H9 (cell line): ENCODE measurements around the gene SRP9. TPM values are rescaled to one million over a fixed set of nuclear protein-coding genes. Genes with fewer than 3 reads are reported as not detected.

Experiments used
- DNase-seq: peaks from one replicate; pipeline ENCODE4 v3.0.0-alpha.2; 2017
- H2AFZ ChIP-seq: one replicate; pipeline ENCODE4 v1.6.1; 2013; ENCODE audit warnings: mild to moderate bottlenecking, low read length, control low read depth, moderate library complexity
- H2AK5ac ChIP-seq: 2 replicates; pipeline ENCODE4 v1.6.1; 2013; ENCODE audit warnings: low read length, control low read depth, mixed read lengths; ENCODE audit not compliant: insufficient read length
- H2BK120ac ChIP-seq: one replicate; pipeline ENCODE4 v1.6.1; 2013; ENCODE audit warnings: low read depth, mild to moderate bottlenecking, low read length, control low read depth, inconsistent platforms; ENCODE audit not compliant: poor library complexity, severe bottlenecking
- H2BK12ac ChIP-seq: 2 replicates; pipeline ENCODE4 v1.6.1; 2013; ENCODE audit warnings: low read length, control low read depth, mixed read lengths, low read depth; ENCODE audit not compliant: insufficient read length
- H2BK15ac ChIP-seq: 2 replicates; pipeline ENCODE4 v1.6.1; 2013; ENCODE audit warnings: low read depth, low read length, control low read depth
- H2BK20ac ChIP-seq: one replicate; pipeline ENCODE4 v1.6.1; 2013; ENCODE audit warnings: low read depth, mild to moderate bottlenecking, low read length, control low read depth, inconsistent platforms; ENCODE audit not compliant: poor library complexity, severe bottlenecking
- H2BK5ac ChIP-seq: 2 replicates; pipeline ENCODE4 v1.6.1; 2013; ENCODE audit warnings: low read length, control low read depth, mixed read lengths; ENCODE audit not compliant: insufficient read length
- H3K14ac ChIP-seq: 2 replicates; pipeline ENCODE4 v1.6.1; 2013; ENCODE audit warnings: low read length, control low read depth; ENCODE audit not compliant: insufficient read depth
- H3K18ac ChIP-seq: 2 replicates; pipeline ENCODE4 v1.6.1; 2013; ENCODE audit warnings: low read depth, mild to moderate bottlenecking, mixed read lengths, low read length, control low read depth; ENCODE audit not compliant: insufficient read length
- H3K23ac ChIP-seq: 2 replicates; pipeline ENCODE4 v1.6.1; 2013; ENCODE audit warnings: low read length, control low read depth, mixed read lengths, low read depth; ENCODE audit not compliant: insufficient read length
- H3K23me2 ChIP-seq: 2 replicates; pipeline ENCODE4 v1.6.1; 2013; ENCODE audit warnings: low read depth, mild to moderate bottlenecking, mixed read lengths, low read length, control low read depth; ENCODE audit not compliant: insufficient read length, poor library complexity, severe bottlenecking
- H3K27ac ChIP-seq: 2 replicates; pipeline ENCODE4 v1.5.1; 2013; ENCODE audit warnings: low read length, control low read depth, mixed read lengths, low read depth; ENCODE audit not compliant: insufficient read length
- H3K27me3 ChIP-seq: 2 replicates; pipeline ENCODE4 v1.6.1; 2013; ENCODE audit warnings: low read length, control low read depth, inconsistent platforms; ENCODE audit not compliant: insufficient read depth
- H3K4ac ChIP-seq: 2 replicates; pipeline ENCODE4 v1.6.1; 2013; ENCODE audit warnings: low read depth, mild to moderate bottlenecking, control low read depth, inconsistent platforms, low read length, moderate library complexity
- H3K4me1 ChIP-seq: 2 replicates; pipeline ENCODE4 v1.6.1; 2013; ENCODE audit warnings: low read length, control low read depth, inconsistent platforms; ENCODE audit not compliant: insufficient read depth
- H3K4me2 ChIP-seq: 2 replicates; pipeline ENCODE4 v1.6.1; 2013; ENCODE audit warnings: low read length, control low read depth, mixed read lengths; ENCODE audit not compliant: insufficient read length, insufficient read depth
- H3K56ac ChIP-seq: 2 replicates; pipeline ENCODE4 v1.6.1; 2013; ENCODE audit warnings: low read depth, mild to moderate bottlenecking, mixed read lengths, low read length, control low read depth; ENCODE audit not compliant: insufficient read length
- H3K79me1 ChIP-seq: 2 replicates; pipeline ENCODE4 v1.6.1; 2013; ENCODE audit warnings: low read depth, mild to moderate bottlenecking, moderate library complexity, low read length, control low read depth, inconsistent platforms; ENCODE audit not compliant: insufficient read depth, poor library complexity, severe bottlenecking
- H3K79me2 ChIP-seq: 2 replicates; pipeline ENCODE4 v1.6.1; 2013; ENCODE audit warnings: low read length, control low read depth, inconsistent platforms; ENCODE audit not compliant: insufficient read depth
- H3K9ac ChIP-seq: 2 replicates; pipeline ENCODE4 v1.6.1; 2013; ENCODE audit warnings: low read length, control low read depth, mixed read lengths; ENCODE audit not compliant: insufficient read length; ENCODE audit errors: extremely low read depth
- H3K9me3 ChIP-seq: one replicate; pipeline ENCODE4 v1.6.1; 2013; ENCODE audit warnings: low read depth, low read length, inconsistent platforms; ENCODE audit not compliant: control insufficient read depth
- H3T11ph ChIP-seq: one replicate; pipeline ENCODE4 v1.6.1; 2013; ENCODE audit warnings: mild to moderate bottlenecking, low read length, control low read depth, inconsistent platforms
- H4K20me1 ChIP-seq: one replicate; pipeline ENCODE4 v1.6.1; 2013; ENCODE audit not compliant: control insufficient read depth, insufficient read length, insufficient read depth
- H4K5ac ChIP-seq: 2 replicates; pipeline ENCODE4 v1.6.1; 2013; ENCODE audit warnings: low read depth, mild to moderate bottlenecking, mixed read lengths, low read length, control low read depth; ENCODE audit not compliant: insufficient read length
- H4K8ac ChIP-seq: replicated peaks from 2 replicates; pipeline ENCODE4 v1.6.1; 2013; ENCODE audit warnings: low read length, control low read depth, mixed read lengths, low read depth; ENCODE audit not compliant: insufficient read length
- H4K91ac ChIP-seq: 2 replicates; pipeline ENCODE4 v1.6.1; 2013; ENCODE audit warnings: low read depth, mild to moderate bottlenecking, moderate library complexity, mixed read lengths, low read length, control low read depth; ENCODE audit not compliant: insufficient read length
- H3K27ac Mint-ChIP-seq, 3 experiments: 2 replicates in 2 of 3; 3 replicates in 1 of 3; pipeline ENCODE4 v1.8.0; 2020 to 2021; ENCODE audit warnings: mixed read lengths in 3 of 3, mild to moderate bottlenecking in 1 of 3, moderate library complexity in 1 of 3
- H3K27me3 Mint-ChIP-seq: 2 replicates; pipeline ENCODE4 v1.8.0; 2021; ENCODE audit warnings: low read depth, mild to moderate bottlenecking, moderate library complexity, mixed read lengths
- H3K36me3 Mint-ChIP-seq, 3 experiments: 2 replicates in 2 of 3; 3 replicates in 1 of 3; pipeline ENCODE4 v1.8.0; 2020 to 2021; ENCODE audit warnings: low read depth in 3 of 3, mixed read lengths in 3 of 3; ENCODE audit not compliant: insufficient read depth in 1 of 3
- H3K4me1 Mint-ChIP-seq, 2 experiments: 2 replicates each; pipeline ENCODE4 v1.8.0; 2020; ENCODE audit warnings: mixed read lengths in 2 of 2
- H3K4me3 Mint-ChIP-seq, 2 experiments: 2 replicates in 1 of 2; 3 replicates in 1 of 2; pipeline ENCODE4 v1.8.0; 2020 to 2021; ENCODE audit warnings: mild to moderate bottlenecking in 2 of 2, mixed read lengths in 2 of 2, moderate library complexity in 1 of 2
- H3K9me3 Mint-ChIP-seq, 2 experiments: 2 replicates in 1 of 2; 3 replicates in 1 of 2; pipeline ENCODE4 v1.8.0; 2020; ENCODE audit warnings: mild to moderate bottlenecking in 2 of 2, mixed read lengths in 2 of 2, moderate library complexity in 1 of 2
- WGBS: extraction: QIAGEN DNeasy Blood & Tissue Kit; methylation state at CpG from one replicate; pipeline ENCODE4 v1.1.7; 2013; ENCODE audit warnings: missing lambda C conversion rate, low lambda C conversion rate, mixed read lengths; ENCODE audit not compliant: insufficient read length; ENCODE audit errors: extremely low coverage; 5-methylcytosine and 5-hydroxymethylcytosine counted together
- total RNA-seq: library from RNA; stranded (reverse); gene quantifications from 2 replicates; pipeline ENCODE4 v1.2.1, GENCODE V29; 2021
- TF ChIP-seq, protein P1 (sequence below): fragments of 200-600 bp; sonication (generic); conservative IDR thresholded peaks from 3 replicates; pipeline ENCODE4 v1.8.0; 2021; ENCODE audit warnings: antibody characterized with exemption, mild to moderate bottlenecking

The SRP9 gene
- total RNA-seq, 1 experiment from 2014 or later, result 403 TPM

DNA sequence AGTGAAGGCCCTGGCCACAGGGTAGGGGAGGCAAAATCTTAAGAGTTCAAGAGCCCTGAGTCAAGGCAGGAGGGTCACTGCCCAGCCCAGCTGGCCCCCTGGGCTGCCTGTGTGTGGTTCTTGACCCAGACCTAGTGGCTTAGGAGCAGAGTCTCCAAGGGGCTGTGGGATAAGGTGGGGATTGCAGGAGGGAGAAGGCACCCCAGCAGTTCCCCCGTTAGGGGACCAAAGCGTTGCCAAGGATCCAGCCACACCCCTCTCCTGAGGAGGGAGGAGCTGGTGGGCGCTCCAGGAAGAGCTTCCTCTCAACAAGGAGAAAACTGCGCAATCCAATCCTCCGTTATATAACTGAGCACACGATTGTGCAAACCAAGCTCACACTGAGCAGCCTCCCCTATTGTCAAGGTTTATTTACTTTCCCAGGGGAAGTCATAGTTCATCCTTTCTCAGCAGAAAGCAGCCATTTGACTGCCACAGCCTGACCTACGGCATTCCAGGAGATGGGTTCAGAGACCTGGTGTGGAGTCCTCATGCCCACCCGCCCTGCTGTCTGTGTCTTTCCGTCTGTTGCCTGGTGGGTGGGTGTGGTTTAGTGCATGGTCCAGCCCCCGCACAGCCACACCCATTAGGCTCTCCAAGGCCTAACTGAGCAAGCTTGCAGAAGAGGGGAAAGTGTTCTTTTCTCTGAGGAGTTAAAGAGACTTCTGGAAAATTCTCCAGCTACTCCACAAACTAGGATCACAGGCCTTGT, 35.8 kb downstream of the SRP9 start:
- no peak overlapping the region for H3K9ac ChIP-seq
- no peaks in the 10 kb centered on the region; a peak in 1 of 5 replicates for H3K9me3 Mint-ChIP-seq
- WGBS, result no CpG with 5 or more reads among the region's 10 CpGs
- H4K8ac ChIP-seq, result no peak overlapping the region
- H3K4me3 Mint-ChIP-seq, result no peak overlapping the region
- peaks cover 1% of the 10 kb centered on the region; the same call in 1 of the 2 replicates for H3K79me2 ChIP-seq
- H2AK5ac ChIP-seq, result no peak overlapping the region
- H2BK120ac ChIP-seq, result no peak overlapping the region
- H2BK12ac ChIP-seq, result no peak overlapping the region
- DNase-seq, result no peak
- H3K4me1 Mint-ChIP-seq, result peaks cover 49 to 59% of the 10 kb centered on the region in 2 experiments
- H3K4me2 ChIP-seq, result no peak overlapping the region
- H3K27ac Mint-ChIP-seq, result peak overlapping the region in 1 of 3 experiments; percentile 67; a peak in 1 of 7 replicates
- no peak overlapping the region for H3K23ac ChIP-seq
- no peaks in the 10 kb centered on the region for H3K23me2 ChIP-seq
- no peak overlapping the region for H3K18ac ChIP-seq
- TF ChIP-seq, protein P1, sequence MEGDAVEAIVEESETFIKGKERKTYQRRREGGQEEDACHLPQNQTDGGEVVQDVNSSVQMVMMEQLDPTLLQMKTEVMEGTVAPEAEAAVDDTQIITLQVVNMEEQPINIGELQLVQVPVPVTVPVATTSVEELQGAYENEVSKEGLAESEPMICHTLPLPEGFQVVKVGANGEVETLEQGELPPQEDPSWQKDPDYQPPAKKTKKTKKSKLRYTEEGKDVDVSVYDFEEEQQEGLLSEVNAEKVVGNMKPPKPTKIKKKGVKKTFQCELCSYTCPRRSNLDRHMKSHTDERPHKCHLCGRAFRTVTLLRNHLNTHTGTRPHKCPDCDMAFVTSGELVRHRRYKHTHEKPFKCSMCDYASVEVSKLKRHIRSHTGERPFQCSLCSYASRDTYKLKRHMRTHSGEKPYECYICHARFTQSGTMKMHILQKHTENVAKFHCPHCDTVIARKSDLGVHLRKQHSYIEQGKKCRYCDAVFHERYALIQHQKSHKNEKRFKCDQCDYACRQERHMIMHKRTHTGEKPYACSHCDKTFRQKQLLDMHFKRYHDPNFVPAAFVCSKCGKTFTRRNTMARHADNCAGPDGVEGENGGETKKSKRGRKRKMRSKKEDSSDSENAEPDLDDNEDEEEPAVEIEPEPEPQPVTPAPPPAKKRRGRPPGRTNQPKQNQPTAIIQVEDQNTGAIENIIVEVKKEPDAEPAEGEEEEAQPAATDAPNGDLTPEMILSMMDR, result no peak
- H3K14ac ChIP-seq, result no peak overlapping the region
- H4K5ac ChIP-seq, result no peak overlapping the region
- no peak overlapping the region for H3K56ac ChIP-seq
- no peak overlapping the region for H2BK5ac ChIP-seq
- no peak overlapping the region for H3T11ph ChIP-seq
- no peak overlapping the region for H2BK20ac ChIP-seq
- peaks cover 10% of the 10 kb centered on the region for H3K27me3 Mint-ChIP-seq
- no peaks in the 10 kb centered on the region for H3K9me3 ChIP-seq
- H3K27ac ChIP-seq, result no peak overlapping the region
- peaks cover 13% of the 10 kb centered on the region for H3K4me1 ChIP-seq
- H2AFZ ChIP-seq, result no peak overlapping the region
- H4K20me1 ChIP-seq, result no peaks in the 10 kb centered on the region
- H3K4ac ChIP-seq, result no peak overlapping the region
- H3K36me3 Mint-ChIP-seq, result peaks cover 0 to 5% (median 4%) of the 10 kb centered on the region in 3 experiments; a peak in 3 of 7 replicates
- H4K91ac ChIP-seq, result no peak overlapping the region
- H3K79me1 ChIP-seq, result no peaks in the 10 kb centered on the region
- H2BK15ac ChIP-seq, result no peak overlapping the region
- H3K27me3 ChIP-seq, result no peaks in the 10 kb centered on the region
